ENCODE measurements around the gene LRRC36. TPM values are rescaled to one million over a fixed set of nuclear protein-coding genes. Genes with fewer than 3 reads are reported as not detected.

The LRRC36 gene
- total RNA-seq, 1 donor from 2014 or later: 0.20 TPM

DNA sequence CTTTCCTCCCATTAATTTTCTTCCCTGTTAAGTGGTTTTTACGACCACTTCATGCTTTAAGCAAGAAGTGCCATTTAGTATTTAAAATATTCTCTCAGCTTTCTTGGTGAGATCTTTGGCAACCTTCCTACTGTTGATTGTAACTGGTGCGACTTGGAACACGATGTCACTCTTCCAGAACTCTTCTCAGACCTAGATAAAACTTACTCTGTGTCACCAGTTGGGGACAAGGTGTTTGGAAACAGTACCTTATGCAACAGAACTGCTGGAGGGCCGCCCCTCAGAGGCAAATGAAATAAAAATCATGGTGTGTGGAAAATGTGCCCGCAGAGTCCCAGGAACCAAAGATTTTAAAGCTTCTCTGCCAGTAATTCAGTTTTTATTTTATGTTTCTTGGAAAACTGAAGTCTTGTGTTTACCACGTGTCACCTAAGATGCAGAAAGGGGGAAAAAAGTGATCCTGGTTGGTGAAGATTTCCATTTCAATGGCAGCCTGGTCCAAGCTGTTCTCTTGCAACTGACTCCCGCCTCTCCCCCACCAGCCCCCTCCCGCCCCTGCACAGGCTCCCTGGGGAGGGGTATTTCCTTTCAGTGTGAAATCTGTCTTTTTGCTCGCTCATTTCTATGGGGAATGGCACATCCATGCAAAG lies 97.1 kb downstream of the LRRC36 start:
- Mint-ChIP-seq H3K27me3 (ENCODE audit: low read depth) (peaks cover 7% of the 10 kb centered on the region), H3K4me3 (ENCODE audit: unreplicated experiment) (no peak overlapping the region), H3K4me1 (ENCODE audit: low read depth) (peaks cover 12% of the 10 kb centered on the region), H3K36me3 (ENCODE audit: low read depth) (no peaks in the 10 kb centered on the region), H3K27ac (ENCODE audit: unreplicated experiment) (no peak overlapping the region), H3K9me3 (ENCODE audit: low read depth) (no peaks in the 10 kb centered on the region)
- TF ChIP-seq, protein P1, sequence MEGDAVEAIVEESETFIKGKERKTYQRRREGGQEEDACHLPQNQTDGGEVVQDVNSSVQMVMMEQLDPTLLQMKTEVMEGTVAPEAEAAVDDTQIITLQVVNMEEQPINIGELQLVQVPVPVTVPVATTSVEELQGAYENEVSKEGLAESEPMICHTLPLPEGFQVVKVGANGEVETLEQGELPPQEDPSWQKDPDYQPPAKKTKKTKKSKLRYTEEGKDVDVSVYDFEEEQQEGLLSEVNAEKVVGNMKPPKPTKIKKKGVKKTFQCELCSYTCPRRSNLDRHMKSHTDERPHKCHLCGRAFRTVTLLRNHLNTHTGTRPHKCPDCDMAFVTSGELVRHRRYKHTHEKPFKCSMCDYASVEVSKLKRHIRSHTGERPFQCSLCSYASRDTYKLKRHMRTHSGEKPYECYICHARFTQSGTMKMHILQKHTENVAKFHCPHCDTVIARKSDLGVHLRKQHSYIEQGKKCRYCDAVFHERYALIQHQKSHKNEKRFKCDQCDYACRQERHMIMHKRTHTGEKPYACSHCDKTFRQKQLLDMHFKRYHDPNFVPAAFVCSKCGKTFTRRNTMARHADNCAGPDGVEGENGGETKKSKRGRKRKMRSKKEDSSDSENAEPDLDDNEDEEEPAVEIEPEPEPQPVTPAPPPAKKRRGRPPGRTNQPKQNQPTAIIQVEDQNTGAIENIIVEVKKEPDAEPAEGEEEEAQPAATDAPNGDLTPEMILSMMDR (IDR thresholded peaks at IDR 0.05): no peak
- no peak for DNase-seq (ENCODE audit: low spot score)

DNA sequence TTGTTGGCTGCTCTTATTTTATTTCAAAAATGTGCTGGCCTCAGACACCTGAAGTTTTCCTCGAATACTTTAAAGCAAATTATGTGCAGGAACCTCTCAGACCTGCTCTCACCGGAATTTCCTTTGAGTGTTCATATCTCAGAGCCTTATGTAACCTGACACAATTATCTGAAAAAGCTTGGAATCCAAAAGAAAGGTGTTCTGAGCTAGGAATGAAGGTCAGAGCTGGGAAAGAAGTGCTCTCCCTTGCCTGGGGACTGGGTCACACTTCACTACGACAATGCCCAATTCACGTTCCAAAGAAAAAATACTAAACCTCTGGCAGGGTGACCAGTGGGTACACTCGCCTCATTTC lies 97.6 kb downstream of the LRRC36 start:
- Mint-ChIP-seq H3K4me1 (ENCODE audit: low read depth) (peaks cover 12% of the 10 kb centered on the region), H3K27ac (ENCODE audit: unreplicated experiment) (no peak overlapping the region), H3K27me3 (ENCODE audit: low read depth) (peaks cover 10% of the 10 kb centered on the region), H3K36me3 (ENCODE audit: low read depth) (no peaks in the 10 kb centered on the region), H3K9me3 (ENCODE audit: low read depth) (no peaks in the 10 kb centered on the region), H3K4me3 (ENCODE audit: unreplicated experiment) (no peak overlapping the region)
- TF ChIP-seq, protein P1 (IDR thresholded peaks at IDR 0.05): no peak
- DNase-seq (ENCODE audit: low spot score): no peak

DNA sequence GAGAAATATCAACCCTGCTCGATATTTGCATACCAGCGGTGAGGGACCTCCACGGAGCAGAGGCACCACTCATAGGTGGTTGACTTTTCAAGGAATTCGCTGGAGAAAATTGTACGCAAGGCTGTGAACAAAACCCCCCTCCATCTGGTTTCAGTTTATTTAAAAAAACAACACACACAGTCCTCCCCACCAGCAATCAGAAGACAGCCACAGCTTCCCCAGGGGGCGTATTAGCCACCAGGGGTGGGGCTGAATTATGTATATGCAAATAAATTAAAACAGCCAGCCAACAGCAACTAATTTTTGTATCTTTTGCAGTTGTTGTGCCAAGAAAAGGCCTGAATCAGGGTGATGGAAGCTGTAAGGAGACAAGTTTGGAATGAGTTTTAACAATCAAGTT lies 98.4 kb downstream of the LRRC36 start:
- Mint-ChIP-seq H3K36me3 (ENCODE audit: low read depth) (no peaks in the 10 kb centered on the region), H3K4me1 (ENCODE audit: low read depth) (peaks cover 12% of the 10 kb centered on the region), H3K27me3 (ENCODE audit: low read depth) (peaks cover 14% of the 10 kb centered on the region), H3K27ac (ENCODE audit: unreplicated experiment) (no peak overlapping the region), H3K4me3 (ENCODE audit: unreplicated experiment) (no peak overlapping the region), H3K9me3 (ENCODE audit: low read depth) (no peaks in the 10 kb centered on the region)
- TF ChIP-seq, protein P1 (IDR thresholded peaks at IDR 0.05): no peak
- no peak for DNase-seq (ENCODE audit: low spot score)

DNA sequence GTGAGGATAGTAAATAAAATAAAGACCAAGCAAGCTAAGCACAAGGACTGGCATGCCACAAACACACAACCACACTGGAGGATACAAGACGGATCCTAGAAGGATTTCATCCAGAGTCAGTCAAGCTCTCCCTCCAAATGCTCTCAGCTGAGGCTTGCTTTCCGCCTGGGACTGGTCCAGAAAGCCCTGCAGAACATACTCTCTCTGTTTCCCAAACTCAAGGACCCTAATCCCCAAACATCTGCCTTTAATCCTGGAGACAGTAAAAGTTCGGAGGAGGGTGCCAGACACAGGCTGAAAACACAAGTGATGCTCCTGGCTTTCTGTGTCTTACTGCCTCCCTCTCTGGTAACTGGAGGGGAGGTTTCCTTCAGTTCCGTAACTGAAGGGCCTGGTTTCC lies 99.0 kb downstream of the LRRC36 start:
- H3K27me3 Mint-ChIP-seq (ENCODE audit: low read depth): peaks cover 17% of the 10 kb centered on the region
- H3K27ac Mint-ChIP-seq (ENCODE audit: unreplicated experiment): no peak overlapping the region
- H3K4me1 Mint-ChIP-seq (ENCODE audit: low read depth): peaks cover 15% of the 10 kb centered on the region
- H3K36me3 Mint-ChIP-seq (ENCODE audit: low read depth): no peaks in the 10 kb centered on the region
- no peaks in the 10 kb centered on the region for H3K9me3 Mint-ChIP-seq (ENCODE audit: low read depth)
- TF ChIP-seq, protein P1 (IDR thresholded peaks at IDR 0.05): no peak
- DNase-seq (ENCODE audit: low spot score): no peak
- H3K4me3 Mint-ChIP-seq (ENCODE audit: unreplicated experiment): no peak overlapping the region

DNA sequence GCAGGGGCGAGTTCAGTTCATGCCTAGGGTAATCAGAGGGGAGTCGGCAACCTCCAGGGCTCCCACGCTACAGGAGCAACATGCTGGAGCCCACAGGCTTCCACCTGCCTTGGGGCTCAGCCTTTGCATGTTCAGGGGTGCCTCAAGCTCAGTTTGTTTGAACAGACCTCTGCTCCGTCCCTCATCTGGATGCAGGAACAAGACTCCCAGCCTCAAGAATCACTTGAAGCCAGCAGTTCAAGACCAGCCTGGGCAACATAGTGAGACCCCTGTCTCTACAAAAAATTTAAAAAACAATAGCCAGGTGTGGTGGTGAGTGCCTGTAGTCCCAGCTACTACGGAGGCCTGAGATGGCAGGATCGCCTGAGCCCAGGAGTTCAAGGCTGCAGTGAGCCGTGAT lies 99.4 kb downstream of the LRRC36 start:
- peaks cover 15% of the 10 kb centered on the region for H3K4me1 Mint-ChIP-seq (ENCODE audit: low read depth)
- peaks cover 17% of the 10 kb centered on the region for H3K27me3 Mint-ChIP-seq (ENCODE audit: low read depth)
- DNase-seq (ENCODE audit: low spot score): no peak
- no peaks in the 10 kb centered on the region for H3K9me3 Mint-ChIP-seq (ENCODE audit: low read depth)
- no peak overlapping the region for H3K4me3 Mint-ChIP-seq (ENCODE audit: unreplicated experiment)
- no peaks in the 10 kb centered on the region for H3K36me3 Mint-ChIP-seq (ENCODE audit: low read depth)
- no peak overlapping the region for H3K27ac Mint-ChIP-seq (ENCODE audit: unreplicated experiment)
- TF ChIP-seq, protein P1 (IDR thresholded peaks at IDR 0.05): no peak
